A549 (cell line): ENCODE data around the gene PXDC1.

Source experiments
- BHLHE40 ChIP-seq: IDR thresholded peaks from 2 replicates; pipeline ENCODE4 v1.6.1; 2012; ENCODE audit warnings: low read depth, low read length, inconsistent platforms
- CBX8 ChIP-seq: fragments of 200-600 bp; sonication (generic); IDR thresholded peaks from 2 replicates; pipeline ENCODE4 v1.6.1; 2016
- EP300 ChIP-seq, 2 experiments: fragments of >200 bp; sonication (Bioruptor Twin); formaldehyde crosslinking; IDR thresholded peaks; 2 replicates in 1 of 2; 3 replicates in 1 of 2; pipeline ENCODE4 v1.6.1; 2016 to 2017
- POLR2A ChIP-seq: IDR thresholded peaks from 2 replicates; pipeline ENCODE4 v1.6.1; 2012; ENCODE audit warnings: mild to moderate bottlenecking, low read length
- TF ChIP-seq, protein P1 (sequence below): fragments of >200 bp; sonication (Bioruptor Twin); formaldehyde crosslinking; IDR thresholded peaks from 3 replicates; pipeline ENCODE4 v1.5.1; 2016

GRCh38 chr6:3764516-3765335 lies 13.2 kb upstream of the PXDC1 start:
- TF ChIP-seq, protein P1, sequence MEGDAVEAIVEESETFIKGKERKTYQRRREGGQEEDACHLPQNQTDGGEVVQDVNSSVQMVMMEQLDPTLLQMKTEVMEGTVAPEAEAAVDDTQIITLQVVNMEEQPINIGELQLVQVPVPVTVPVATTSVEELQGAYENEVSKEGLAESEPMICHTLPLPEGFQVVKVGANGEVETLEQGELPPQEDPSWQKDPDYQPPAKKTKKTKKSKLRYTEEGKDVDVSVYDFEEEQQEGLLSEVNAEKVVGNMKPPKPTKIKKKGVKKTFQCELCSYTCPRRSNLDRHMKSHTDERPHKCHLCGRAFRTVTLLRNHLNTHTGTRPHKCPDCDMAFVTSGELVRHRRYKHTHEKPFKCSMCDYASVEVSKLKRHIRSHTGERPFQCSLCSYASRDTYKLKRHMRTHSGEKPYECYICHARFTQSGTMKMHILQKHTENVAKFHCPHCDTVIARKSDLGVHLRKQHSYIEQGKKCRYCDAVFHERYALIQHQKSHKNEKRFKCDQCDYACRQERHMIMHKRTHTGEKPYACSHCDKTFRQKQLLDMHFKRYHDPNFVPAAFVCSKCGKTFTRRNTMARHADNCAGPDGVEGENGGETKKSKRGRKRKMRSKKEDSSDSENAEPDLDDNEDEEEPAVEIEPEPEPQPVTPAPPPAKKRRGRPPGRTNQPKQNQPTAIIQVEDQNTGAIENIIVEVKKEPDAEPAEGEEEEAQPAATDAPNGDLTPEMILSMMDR = no peak
- TF ChIP-seq POLR2A = no peak
- no peak for TF ChIP-seq EP300 (IDR thresholded peaks at IDR 0.05)
- TF ChIP-seq BHLHE40 = no peak
- no peak for TF ChIP-seq CBX8
